ENCODE measurements around the gene SOCS7.

DNA sequence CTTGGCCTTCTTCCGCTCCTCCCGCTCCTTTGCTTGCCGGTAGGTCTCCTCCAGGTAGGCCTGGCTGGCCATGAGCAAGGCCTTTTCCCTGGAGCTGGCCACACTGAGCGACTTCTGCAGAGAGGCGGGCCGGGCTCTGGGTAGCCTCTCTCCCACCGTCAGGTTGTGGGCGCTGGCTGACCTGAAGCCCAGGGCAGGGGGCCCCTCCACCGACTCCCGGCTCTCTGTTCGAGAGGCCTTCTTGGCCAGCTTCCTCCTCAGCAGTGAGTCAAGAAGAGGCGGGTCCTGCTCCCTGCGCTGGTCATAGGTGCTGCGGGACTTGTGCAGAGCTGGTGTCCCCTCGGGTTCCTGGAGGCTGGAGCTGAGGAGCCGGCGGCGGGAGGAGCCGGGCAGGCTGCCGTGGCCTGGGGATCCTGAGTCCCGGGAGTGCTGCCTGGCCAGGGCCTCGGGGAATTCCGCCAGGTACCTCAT, 20.7 kb upstream of the SOCS7 start:
- TF ChIP-seq, protein P1, sequence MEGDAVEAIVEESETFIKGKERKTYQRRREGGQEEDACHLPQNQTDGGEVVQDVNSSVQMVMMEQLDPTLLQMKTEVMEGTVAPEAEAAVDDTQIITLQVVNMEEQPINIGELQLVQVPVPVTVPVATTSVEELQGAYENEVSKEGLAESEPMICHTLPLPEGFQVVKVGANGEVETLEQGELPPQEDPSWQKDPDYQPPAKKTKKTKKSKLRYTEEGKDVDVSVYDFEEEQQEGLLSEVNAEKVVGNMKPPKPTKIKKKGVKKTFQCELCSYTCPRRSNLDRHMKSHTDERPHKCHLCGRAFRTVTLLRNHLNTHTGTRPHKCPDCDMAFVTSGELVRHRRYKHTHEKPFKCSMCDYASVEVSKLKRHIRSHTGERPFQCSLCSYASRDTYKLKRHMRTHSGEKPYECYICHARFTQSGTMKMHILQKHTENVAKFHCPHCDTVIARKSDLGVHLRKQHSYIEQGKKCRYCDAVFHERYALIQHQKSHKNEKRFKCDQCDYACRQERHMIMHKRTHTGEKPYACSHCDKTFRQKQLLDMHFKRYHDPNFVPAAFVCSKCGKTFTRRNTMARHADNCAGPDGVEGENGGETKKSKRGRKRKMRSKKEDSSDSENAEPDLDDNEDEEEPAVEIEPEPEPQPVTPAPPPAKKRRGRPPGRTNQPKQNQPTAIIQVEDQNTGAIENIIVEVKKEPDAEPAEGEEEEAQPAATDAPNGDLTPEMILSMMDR (IDR thresholded peaks at IDR 0.05), result no peak
- no peak for TF ChIP-seq POLR2A (IDR thresholded peaks at IDR 0.05)

All from heart left ventricle (tissue), 13 donors.